GM12892 (cell line): Measurements from ENCODE around the gene CLEC4C.

Experiments used
- POLR2A ChIP-seq: IDR thresholded peaks from 2 replicates; pipeline ENCODE4 v1.6.1; 2011; ENCODE audit warnings: low read depth, low read length, control low read depth
- POLR2AphosphoS5 ChIP-seq: IDR thresholded peaks from 2 replicates; pipeline ENCODE4 v1.6.1; 2011; ENCODE audit warnings: low read depth, low read length, control low read depth

GRCh38 chr12:7719946-7720730, 27.0 kb downstream of the CLEC4C start:
- TF ChIP-seq POLR2A: no peak
- no peak for TF ChIP-seq POLR2AphosphoS5
